Fibroblast of skin of left biceps (primary cell): ENCODE results near the gene WWTR1.

Source experiments
- DNase-seq, 2 experiments: peaks; one replicate each; pipeline ENCODE4 v3.0.0-alpha.2; 2013; ENCODE audit warnings: low read depth in 2 of 2

Gene WWTR1

GRCh38 chr3:149534082-149534481 is 123.7 kb downstream of the WWTR1 start:
- no peak for DNase-seq

GRCh38 chr3:149532489-149533180 is 125.2 kb downstream of the WWTR1 start:
- no peak for DNase-seq

- DNase-seq: no peak
Observed at GRCh38 chr3:149529099-149529498, 128.7 kb downstream of the WWTR1 start.

GRCh38 chr3:149528340-149528650 is 129.5 kb downstream of the WWTR1 start:
- DNase-seq: no peak

- DNase-seq: no peak
Observed at GRCh38 chr3:149527531-149528339, 130.1 kb downstream of the WWTR1 start.

- DNase-seq: no peak
Observed at GRCh38 chr3:149523512-149524299, 134.1 kb downstream of the WWTR1 start.

- no peak for DNase-seq
Observed at GRCh38 chr3:149519912-149520311, 137.9 kb downstream of the WWTR1 start.

- no peak for DNase-seq
Observed at GRCh38 chr3:149516920-149517319, 140.9 kb downstream of the WWTR1 start.

- no peak for DNase-seq
Observed at GRCh38 chr3:149515249-149515648, 142.6 kb downstream of the WWTR1 start.

- DNase-seq: no peak
Observed at GRCh38 chr3:149514471-149514870, 143.4 kb downstream of the WWTR1 start.

- DNase-seq: no peak
Observed at GRCh38 chr3:149512073-149512782, 145.6 kb downstream of the WWTR1 start.

GRCh38 chr3:149511040-149511626 is 146.7 kb downstream of the WWTR1 start:
- no peak for DNase-seq

- DNase-seq: no peak
Observed at GRCh38 chr3:149510480-149510879, 147.3 kb downstream of the WWTR1 start.

GRCh38 chr3:149509526-149509925 is 148.3 kb downstream of the WWTR1 start:
- no peak for DNase-seq

GRCh38 chr3:149507491-149508324 is 150.1 kb downstream of the WWTR1 start:
- DNase-seq: no peak

GRCh38 chr3:149506965-149507364 is 150.9 kb downstream of the WWTR1 start:
- no peak for DNase-seq

- DNase-seq: no peak
Observed at GRCh38 chr3:149506540-149506939, 151.3 kb downstream of the WWTR1 start.

GRCh38 chr3:149502438-149502837 is 155.4 kb downstream of the WWTR1 start:
- no peak for DNase-seq

GRCh38 chr3:149501524-149501923 is 156.3 kb downstream of the WWTR1 start:
- no peak for DNase-seq

- no peak for DNase-seq
Observed at GRCh38 chr3:149497966-149498670, 159.7 kb downstream of the WWTR1 start.
